HepG2 (cell line): Measurements from ENCODE around the gene FGA. TPM values are rescaled to one million over a fixed set of nuclear protein-coding genes. Genes with fewer than 3 reads are reported as not detected.

ENCODE experiments used
- ATAC-seq: fragments of 200-7000 bp; cut with Tn5 transposase; 3 replicates; pipeline ENCODE4 v1.9.1; 2020; ENCODE audit warnings: mild to moderate bottlenecking, moderate library complexity
- BruUV-seq: library from RNA; stranded (reverse); fragments of 400-500 nt; replicated peaks from 2 replicates; lab custom pipeline; 2021; lab: Mats Ljungman, UMichigan
- CTCF ChIA-PET: fragments of 300-600 bp; formaldehyde crosslinking; extraction: SDS; loops from one replicate; lab custom pipeline; 2021; ENCODE audit warnings: low total read pairs, inconsistent platforms, low intra/inter-chr PET ratio; lab: Yijun Ruan, JAX
- POLR2A ChIA-PET: fragments of 350-600 bp; sonication (Branson Sonifier 250); formaldehyde crosslinking; loops from one replicate; lab custom pipeline; 2020; ENCODE audit warnings: antibody characterized with exemption, inconsistent platforms; lab: Yijun Ruan, JAX
- DNase-seq: peaks from one replicate; pipeline ENCODE4 v3.0.0-alpha.2; 2015; ENCODE audit warnings: low spot score
- FAIRE-seq: peaks from 3 replicates; lab custom pipeline; 2011; peaks lifted over from hg19 to GRCh38; lab: Jason Lieb, UNC
- H2AFZ ChIP-seq: one replicate; pipeline ENCODE4 v1.6.1; 2011; ENCODE audit warnings: low read length, inconsistent platforms
- H3K27ac ChIP-seq: fragments of 300-600 bp; 3 replicates; pipeline ENCODE4 v1.8.0; 2011; ENCODE audit warnings: mixed run types, mild to moderate bottlenecking, mixed read lengths, low read length, inconsistent platforms; ENCODE audit not compliant: insufficient read depth; ENCODE audit errors: extremely low read length
- H3K27me3 ChIP-seq, 2 experiments: fragments of 200-600 bp in 1 of 2; 2 replicates in 1 of 2; 3 replicates in 1 of 2; pipeline versions ENCODE4 v1.6.0 to v1.8.0; 2011; ENCODE audit warnings: low read length in 2 of 2, mild to moderate bottlenecking in 2 of 2, moderate library complexity in 2 of 2, inconsistent platforms in 1 of 2; ENCODE audit not compliant: insufficient read depth in 2 of 2, control insufficient read depth in 1 of 2
- H3K36me3 ChIP-seq, 2 experiments: fragments of 200-600 bp in 1 of 2; replicated peaks in 1 of 2; 2 replicates in 1 of 2; 3 replicates in 1 of 2; pipeline versions ENCODE4 v1.5.1 to v1.8.0; 2011; ENCODE audit warnings: low read length in 2 of 2, inconsistent platforms in 1 of 2; ENCODE audit not compliant: insufficient read depth in 2 of 2, control insufficient read depth in 1 of 2
- H3K4me1 ChIP-seq: 2 replicates; pipeline ENCODE4 v1.5.1; 2012; ENCODE audit warnings: low read length, inconsistent platforms; ENCODE audit not compliant: insufficient read depth
- H3K4me2 ChIP-seq: 2 replicates; pipeline ENCODE4 v1.6.0; 2011; ENCODE audit warnings: low read depth, low read length, inconsistent platforms
- H3K4me3 ChIP-seq, 3 experiments: fragments of 200-600 bp in 1 of 3; sonication (generic), shearing (Covaris generic) in 1 of 3; replicated peaks in 1 of 3; 2 replicates each; pipeline ENCODE4 v1.5.1; 2011 to 2016; ENCODE audit warnings: low read length in 3 of 3, inconsistent platforms in 2 of 3, low read depth in 2 of 3, mild to moderate bottlenecking in 2 of 3, control low read depth in 1 of 3, mixed read lengths in 1 of 3; ENCODE audit not compliant: insufficient read depth in 1 of 3
- H3K79me2 ChIP-seq: one replicate; pipeline ENCODE4 v1.6.1; 2011; ENCODE audit warnings: low read length, inconsistent platforms; ENCODE audit not compliant: insufficient read depth
- H3K9ac ChIP-seq: 2 replicates; pipeline ENCODE4 v1.6.0; 2011; ENCODE audit warnings: mild to moderate bottlenecking, low read depth, low read length, inconsistent platforms; ENCODE audit not compliant: insufficient read depth
- H3K9me3 ChIP-seq: 2 replicates; pipeline ENCODE4 v1.5.1; 2012; ENCODE audit warnings: mild to moderate bottlenecking, low read length
- H4K20me1 ChIP-seq: 2 replicates; pipeline ENCODE4 v1.6.0; 2011; ENCODE audit warnings: inconsistent platforms, mild to moderate bottlenecking, low read length, moderate library complexity; ENCODE audit not compliant: insufficient read depth
- AFF4 ChIP-seq: sonication (generic); formaldehyde crosslinking; IDR thresholded peaks from 2 replicates; pipeline ENCODE4 v1.4.0; 2020; ENCODE audit warnings: missing genetic modification reagents
- CEBPB ChIP-seq: IDR thresholded peaks from 2 replicates; pipeline ENCODE4 v1.6.1; 2011; ENCODE audit warnings: low read depth, low read length, improper control_type of control experiment, borderline replicate concordance
- CTCF ChIP-seq: sonication (generic); formaldehyde crosslinking; IDR thresholded peaks from 2 replicates; pipeline ENCODE4 v1.5.0; 2020; ENCODE audit warnings: mild to moderate bottlenecking, missing genetic modification reagents, moderate library complexity
- HOMEZ ChIP-seq: IDR thresholded peaks from 2 replicates; pipeline ENCODE4 v1.6.1; 2016; ENCODE audit warnings: low read depth
- POLR2A ChIP-seq, 2 experiments: IDR thresholded peaks; 2 replicates each; pipeline ENCODE4 v1.6.1; 2011; ENCODE audit warnings: low read depth in 2 of 2, low read length in 2 of 2, mild to moderate bottlenecking in 1 of 2, moderate library complexity in 1 of 2; ENCODE audit not compliant: insufficient read depth in 1 of 2
- RBM22 ChIP-seq: fragments of 200-400 bp; formaldehyde crosslinking; optimal IDR thresholded peaks from 2 replicates; pipeline ENCODE3; 2017; ENCODE audit warnings: mild to moderate bottlenecking, low read length, moderate library complexity
- REPIN1 ChIP-seq: sonication (generic); formaldehyde crosslinking; IDR thresholded peaks from 2 replicates; pipeline ENCODE4 v1.8.0; 2022; ENCODE audit warnings: missing genetic modification reagents, low read depth, mild to moderate bottlenecking, borderline replicate concordance
- SIX1 ChIP-seq: sonication (generic); formaldehyde crosslinking; IDR thresholded peaks from 2 replicates; pipeline ENCODE4 v1.4.0; 2020; ENCODE audit warnings: missing genetic modification reagents, borderline replicate concordance
- SRF ChIP-seq: IDR thresholded peaks from 2 replicates; pipeline ENCODE4 v1.6.1; 2011; ENCODE audit warnings: mild to moderate bottlenecking, low read depth, low read length, moderate library complexity
- SSRP1 ChIP-seq: IDR thresholded peaks from 2 replicates; pipeline ENCODE4 v1.6.1; 2016; ENCODE audit warnings: control low read depth
- UBTF ChIP-seq: sonication (generic); formaldehyde crosslinking; IDR thresholded peaks from 2 replicates; pipeline ENCODE4 v1.4.0; 2020; ENCODE audit warnings: mild to moderate bottlenecking, missing genetic modification reagents
- ZNF598 ChIP-seq: sonication (generic); formaldehyde crosslinking; IDR thresholded peaks from 2 replicates; pipeline ENCODE4 v1.5.1; 2020; ENCODE audit warnings: mild to moderate bottlenecking, missing genetic modification reagents, borderline replicate concordance
- WGBS: methylation state at CpG from one replicate; pipeline ENCODE4 v1.1.6; 2017; ENCODE audit warnings: low lambda C conversion rate; 5-methylcytosine and 5-hydroxymethylcytosine counted together
- in situ Hi-C: cut with HindIII; loops from 2 replicates; pipeline ENCODE4 v1.10.0; 2017; ENCODE audit warnings: low pct_unique_long_range_greater_than_20kb; ENCODE audit not compliant: extremely low pct_ligation_motif_present
- intact Hi-C: fragments of 100-400 bp; cut with micrococcal nuclease; formaldehyde crosslinking; loops from one replicate; pipeline ENCODE4 v1.10.0; 2022; ENCODE audit not compliant: unreplicated experiment
- polyA plus RNA-seq, 8 experiments: library from polyadenylated mRNA; depleted of rRNA in 3 of 8; stranded (reverse) in 7 of 8; unstranded in 1 of 8; fragments of >200 nt; fragmentation: Illumina TruSeq in 4 of 8; extraction: Trizol in 4 of 8; gene quantifications; 2 replicates each; pipeline versions ENCODE4 v1.2.1 to v1.2.3, GENCODE V29; 2011 to 2016; ENCODE audit warnings: low read depth in 4 of 8, missing spikeins in 1 of 8, mixed read lengths in 1 of 8; ENCODE audit not compliant: insufficient read depth in 1 of 8
- total RNA-seq, 5 experiments: library from RNA; depleted of rRNA; stranded (reverse); fragments of >200 nt; fragmentation: Illumina TruSeq; extraction: Trizol; gene quantifications; 2 replicates each; pipeline ENCODE4 v1.2.3, GENCODE V29; 2016; ENCODE audit warnings: low read depth in 1 of 5

The FGA gene
- total and polyA plus RNA-seq, 2 of the 13 experiments (the other 11 are each of a cell fraction or from before 2014, with no cell fraction given): 640 to 1,523 TPM

GRCh38 chr4:154608361-154609252, 18.1 kb upstream of the FGA start:
- peak; percentile 46 for DNase-seq
- TF ChIP-seq HOMEZ (CRISPR knock-in tag): no peak
- peak; percentile 58; the same call in 1 of the 2 replicates for TF ChIP-seq REPIN1
- TF ChIP-seq SRF: no peak
- 0 out of 2 replicates have a peak, but pooled peaks have one; percentile 25 for TF ChIP-seq AFF4
- TF ChIP-seq SSRP1 (CRISPR knock-in tag): peak; percentile 87; the same call in 1 of the 2 replicates
- no peak for TF ChIP-seq UBTF (CRISPR knock-in tag)
- TF ChIP-seq CEBPB: peak; percentile 50; the same call in 1 of the 2 replicates
- TF ChIP-seq RBM22: peak; percentile 90
- no peak for TF ChIP-seq ZNF598 (CRISPR knock-in tag)
- no peak for TF ChIP-seq SIX1 (CRISPR knock-in tag)
- TF ChIP-seq CTCF (CRISPR knock-in tag): 0 out of 2 replicates have a peak, but pooled peaks have one; percentile 23
- peak in 1 of 2 experiments; percentile 35; a peak in 1 of 4 replicates for TF ChIP-seq POLR2A (IDR thresholded peaks at IDR 0.05; ENCODE audit: insufficient read depth in 1 of 2, low read depth in 2 of 2, low read length in 2 of 2)

More at GRCh38 chr4:154608361-154609252, 18.1 kb upstream of the FGA start:
- no peak for ATAC-seq
- peaks cover 47% of the 10 kb centered on the region for H3K79me2 ChIP-seq
- ChIA-PET POLR2A (interaction anchor here (0.8 to 15.2 kb wide), 7 partner anchors 10 to 58 kb away, joined by 3 to 468 read pairs (median 24); partner anchors contain the start of genes FGA and PLRG1), CTCF (interaction anchor here (1.3 kb wide), 1 partner anchor 49 kb away, joined by 3 read pairs; no protein-coding TSS in a partner anchor)
- BruUV-seq: no TSS peak
- peak overlapping the region; percentile 73 for H3K4me2 ChIP-seq
- intact Hi-C loops: no loop called here
- WGBS: 95% methylated on average over 3 of the region's 3 CpGs
- no peaks in the 10 kb centered on the region for H3K27me3 ChIP-seq
- peak overlapping the region; percentile 3 to 11 (median 10); a peak in 4 of 6 replicates for H3K4me3 ChIP-seq
- peak overlapping the region; percentile 28 for H3K27ac ChIP-seq
- H4K20me1 ChIP-seq: no peaks in the 10 kb centered on the region; the same call in 1 of the 2 replicates
- H3K9me3 ChIP-seq: no peaks in the 10 kb centered on the region
- H2AFZ ChIP-seq: no peak overlapping the region
- peaks cover 2 to 47% of the 10 kb centered on the region in 2 experiments; a peak in 4 of 5 replicates for H3K36me3 ChIP-seq
- peaks cover 70% of the 10 kb centered on the region for H3K4me1 ChIP-seq
- no peak overlapping the region for H3K9ac ChIP-seq
- in situ Hi-C loops: no loop called here
- no peak for FAIRE-seq
